OCI-LY1 (cell line): ENCODE measurements around the gene SPRN.

Source experiments
- EZH2 ChIP-seq: fragments of 200-600 bp; sonication (generic), shearing (Covaris generic); IDR thresholded peaks from 2 replicates; pipeline ENCODE4 v1.8.0; 2017; ENCODE audit warnings: borderline replicate concordance, mixed run types, mild to moderate bottlenecking, antibody characterized with exemption, low read length, moderate library complexity, mixed read lengths
- TF ChIP-seq, protein P1 (sequence below): fragments of 200-600 bp; sonication (generic), shearing (Covaris generic); IDR thresholded peaks from 2 replicates; pipeline ENCODE4 v1.5.1; 2017; ENCODE audit warnings: mild to moderate bottlenecking, antibody characterized with exemption, low read length, moderate library complexity, mixed read lengths

DNA sequence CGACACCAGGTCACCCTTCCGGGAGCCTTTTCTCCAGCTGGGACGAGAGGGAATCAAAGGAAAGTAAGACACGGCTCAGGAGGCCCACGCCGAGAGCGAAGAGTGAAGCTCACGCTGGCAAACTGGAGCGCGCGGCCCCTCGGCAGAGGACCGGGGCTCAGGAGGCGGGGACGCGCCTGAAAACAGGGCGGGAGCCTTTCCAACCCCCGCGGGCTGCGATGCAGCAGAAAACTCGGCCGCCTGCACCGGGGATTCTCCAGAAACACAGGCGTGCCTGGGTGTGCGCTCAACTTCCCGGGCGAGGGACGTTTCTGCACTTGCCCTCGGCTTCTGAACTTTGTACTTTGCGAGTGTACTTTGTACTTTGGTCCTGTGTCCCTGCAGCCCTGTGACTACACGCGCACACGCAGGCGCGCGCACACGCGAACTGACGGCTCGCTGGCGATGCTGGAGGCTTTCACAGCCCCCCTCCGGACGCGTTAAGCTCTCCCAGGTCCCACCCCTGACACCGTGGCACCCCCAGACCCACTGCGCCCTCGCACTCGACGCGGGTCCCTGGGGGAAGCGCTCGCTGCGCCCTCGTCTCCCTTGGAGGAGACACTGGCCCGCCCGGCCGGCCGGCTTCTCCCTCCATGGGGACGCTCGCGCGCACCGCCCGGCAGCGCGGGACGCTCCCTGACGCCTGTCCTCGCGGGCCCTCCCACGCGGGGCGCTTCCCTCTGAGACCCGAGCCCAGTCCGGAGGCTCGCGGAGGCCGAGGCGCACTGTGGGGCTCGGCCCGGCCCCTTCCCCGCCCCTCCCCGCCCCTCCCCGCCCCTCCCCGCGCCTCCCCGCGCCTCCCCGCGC, 46.0 kb downstream of the SPRN start:
- TF ChIP-seq, protein P1, sequence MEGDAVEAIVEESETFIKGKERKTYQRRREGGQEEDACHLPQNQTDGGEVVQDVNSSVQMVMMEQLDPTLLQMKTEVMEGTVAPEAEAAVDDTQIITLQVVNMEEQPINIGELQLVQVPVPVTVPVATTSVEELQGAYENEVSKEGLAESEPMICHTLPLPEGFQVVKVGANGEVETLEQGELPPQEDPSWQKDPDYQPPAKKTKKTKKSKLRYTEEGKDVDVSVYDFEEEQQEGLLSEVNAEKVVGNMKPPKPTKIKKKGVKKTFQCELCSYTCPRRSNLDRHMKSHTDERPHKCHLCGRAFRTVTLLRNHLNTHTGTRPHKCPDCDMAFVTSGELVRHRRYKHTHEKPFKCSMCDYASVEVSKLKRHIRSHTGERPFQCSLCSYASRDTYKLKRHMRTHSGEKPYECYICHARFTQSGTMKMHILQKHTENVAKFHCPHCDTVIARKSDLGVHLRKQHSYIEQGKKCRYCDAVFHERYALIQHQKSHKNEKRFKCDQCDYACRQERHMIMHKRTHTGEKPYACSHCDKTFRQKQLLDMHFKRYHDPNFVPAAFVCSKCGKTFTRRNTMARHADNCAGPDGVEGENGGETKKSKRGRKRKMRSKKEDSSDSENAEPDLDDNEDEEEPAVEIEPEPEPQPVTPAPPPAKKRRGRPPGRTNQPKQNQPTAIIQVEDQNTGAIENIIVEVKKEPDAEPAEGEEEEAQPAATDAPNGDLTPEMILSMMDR: no peak
- no peak for TF ChIP-seq EZH2
